Stimulated activated CD8-positive, alpha-beta memory T cell treated with anti-CD3 and anti-CD28 coated beads, Interleukin-12 subunit alpha, Interleukin-12 subunit beta, amount 100 ng/mL, for 24 hours (primary cell): ENCODE data around the gene GALNT4.

Experiments
- DNase-seq: peaks from one replicate; pipeline ENCODE4 v3.0.0-alpha.2; 2020; ENCODE audit errors: extremely low read depth

Gene GALNT4

DNA sequence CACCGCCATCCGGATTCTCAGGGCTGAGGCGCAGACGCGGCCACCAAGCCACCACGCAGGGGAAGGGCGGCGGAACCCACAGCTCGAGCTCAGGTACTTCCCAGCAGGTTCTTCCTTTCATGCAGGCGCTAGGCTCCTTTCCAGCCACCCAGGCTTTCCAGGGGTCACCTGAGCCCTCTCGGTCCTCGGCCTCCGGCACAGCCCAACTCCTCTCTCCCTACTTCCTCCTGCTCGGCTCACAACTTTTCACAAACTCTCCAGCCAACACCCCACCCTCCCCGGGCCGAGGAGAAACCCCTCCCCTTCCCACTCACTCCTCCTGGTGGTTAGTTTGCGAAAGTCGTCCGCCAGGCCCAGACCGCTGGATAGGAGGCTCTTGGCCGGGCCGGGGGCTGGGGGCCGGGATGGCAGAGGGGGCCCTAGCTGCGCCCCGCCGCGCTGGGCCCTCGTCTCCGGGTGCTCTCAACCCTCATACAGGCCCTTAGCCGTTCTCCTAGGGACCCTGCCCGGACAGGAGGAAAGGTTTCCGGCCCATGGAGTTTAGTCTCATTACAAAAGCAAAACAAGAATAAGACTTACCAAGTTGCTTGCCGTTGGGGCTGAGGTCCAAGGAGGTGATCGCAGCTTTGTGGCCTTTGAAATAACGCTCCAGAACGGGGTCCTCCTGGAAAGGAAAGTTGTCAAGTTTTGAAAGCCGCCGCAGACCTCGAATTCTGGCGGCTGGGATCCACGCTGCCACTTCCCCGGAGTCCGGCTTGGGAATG, at the start of gene GALNT4:
Gene GALNT4 (minus strand): TSS at position 256 of the 764 bp plus-strand sequence. CDS start 247 bp downstream, at position 9.
- DNase-seq = peak; percentile 36

DNA sequence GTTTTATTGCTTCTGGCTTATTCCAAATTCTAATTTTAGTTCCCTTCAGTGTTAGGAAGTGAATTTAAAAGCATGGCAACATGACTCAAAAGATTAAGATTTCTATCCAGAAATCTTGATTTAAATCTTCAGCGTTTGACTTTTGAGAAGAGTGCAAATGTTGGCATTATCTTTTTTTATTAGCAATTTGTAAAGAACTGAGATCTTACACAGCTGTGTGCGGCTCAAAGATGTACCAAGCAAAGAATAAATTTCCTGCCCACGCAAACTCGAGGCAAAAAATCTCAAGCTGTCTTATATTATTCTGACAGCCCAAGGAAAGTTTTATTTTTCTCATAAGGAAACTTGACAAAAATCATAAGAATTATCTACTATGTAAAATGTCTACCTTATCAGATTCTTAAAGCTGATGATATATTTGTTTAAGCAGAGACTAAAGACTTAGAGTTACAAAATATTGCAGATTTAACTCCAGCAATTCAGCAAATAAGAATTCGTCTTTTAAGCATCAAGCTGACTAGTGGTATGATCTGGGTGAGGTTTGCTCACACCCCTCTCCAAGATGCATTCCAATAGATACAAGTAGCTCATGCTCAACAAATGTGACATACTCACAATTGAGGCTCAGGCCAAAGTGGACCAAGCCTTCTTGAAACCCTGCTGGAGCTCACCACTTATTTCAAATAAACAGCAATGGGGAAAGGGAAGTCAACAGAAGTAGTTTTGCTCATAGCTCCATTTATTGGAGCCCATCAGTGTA, 48.6 kb upstream of the GALNT4 start:
- no peak for DNase-seq

DNA sequence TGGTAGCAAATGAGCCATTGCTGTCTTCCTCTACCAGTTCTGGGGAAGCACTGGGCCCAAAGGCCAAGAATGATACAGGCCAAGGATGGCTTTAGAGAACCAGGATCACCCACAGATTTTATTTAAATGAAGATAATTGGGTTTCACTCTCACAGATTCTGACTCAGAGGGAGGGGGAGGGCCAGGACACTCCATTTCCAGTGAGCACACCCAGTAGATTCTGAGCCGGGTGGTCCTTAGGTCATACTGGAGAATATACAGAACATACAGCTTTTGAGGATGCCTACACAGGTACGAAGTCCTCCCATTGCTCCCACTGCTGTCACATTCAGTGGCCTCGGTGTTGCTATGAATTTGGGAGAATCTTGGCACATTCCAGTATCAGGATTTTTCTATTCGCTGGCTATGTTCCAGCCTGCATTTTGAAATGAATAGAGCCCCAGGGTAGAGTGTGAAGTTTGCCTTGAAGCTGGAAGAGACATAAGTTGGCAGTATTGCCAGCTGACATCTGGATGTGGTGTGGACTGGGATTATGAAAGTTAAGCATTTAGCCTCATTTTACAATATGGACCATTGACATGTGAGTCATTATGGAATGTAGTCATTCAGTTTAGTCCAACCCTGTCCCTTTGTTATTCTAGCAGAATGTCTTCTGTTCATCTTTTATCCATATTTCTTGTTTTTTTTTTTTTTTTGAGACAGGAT, 47.0 kb upstream of the GALNT4 start:
- no peak for DNase-seq

GRCh38 chr12:89568484-89568883, 43.9 kb upstream of the GALNT4 start:
- no peak for DNase-seq

GRCh38 chr12:89567691-89568239, 43.2 kb upstream of the GALNT4 start:
- no peak for DNase-seq

DNA sequence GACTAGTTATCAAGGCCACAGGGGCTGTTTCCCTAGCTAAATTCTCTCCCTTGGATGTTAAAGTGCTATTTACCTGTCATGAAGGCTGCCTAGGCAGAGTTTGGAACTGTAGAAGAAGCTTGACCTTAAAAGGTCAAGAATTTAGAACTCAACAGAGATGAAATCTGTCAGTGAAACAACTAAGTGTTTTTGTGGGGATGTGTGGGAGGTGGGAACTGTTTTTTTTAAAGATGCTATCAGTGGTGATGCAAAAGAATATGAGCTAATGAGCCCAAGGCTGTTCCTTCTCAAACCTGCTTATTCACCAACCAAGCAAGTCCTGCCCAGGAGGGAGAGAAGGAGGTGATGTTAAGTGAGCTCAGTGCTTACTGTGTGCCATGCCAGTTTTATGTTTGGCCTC, 42.0 kb upstream of the GALNT4 start:
- DNase-seq = no peak

DNA sequence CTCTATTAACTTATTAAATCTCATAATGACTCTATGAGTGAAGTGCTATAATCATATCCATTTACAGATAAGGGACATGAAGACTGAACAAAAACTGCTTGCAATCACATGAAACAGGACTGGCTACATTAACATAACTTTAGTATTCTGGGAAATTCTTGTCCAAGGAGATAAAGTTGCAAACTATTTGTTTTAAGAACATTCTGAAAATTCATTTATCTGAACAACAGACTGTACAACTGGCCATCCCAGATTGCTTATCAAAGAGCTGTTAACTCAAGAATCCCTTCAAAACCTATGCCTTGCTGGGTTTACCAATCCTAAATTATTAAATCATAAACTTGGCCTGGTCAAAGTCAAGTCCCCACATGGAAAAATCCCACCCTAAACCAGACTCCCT, 40.4 kb upstream of the GALNT4 start:
- no peak for DNase-seq

DNA sequence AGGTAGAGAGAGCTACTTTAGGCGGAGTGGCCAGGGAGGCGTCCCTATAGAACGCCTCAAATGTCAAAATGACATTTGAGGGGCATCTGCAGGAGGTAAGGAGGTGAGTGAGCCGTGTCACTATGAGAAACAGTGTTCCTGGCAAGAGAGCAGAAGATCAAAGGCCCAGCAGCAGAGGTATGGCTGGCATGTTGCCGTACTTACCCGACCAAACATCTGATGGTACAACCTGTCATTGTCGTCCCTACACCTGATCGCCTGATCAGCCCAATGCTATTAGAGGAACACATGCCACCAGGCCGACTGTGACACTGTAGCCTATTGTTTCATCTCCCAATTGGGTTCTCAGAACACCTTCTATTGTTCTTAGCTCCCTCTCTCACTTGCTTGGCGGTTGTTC, 35.2 kb upstream of the GALNT4 start:
- no peak for DNase-seq

DNA sequence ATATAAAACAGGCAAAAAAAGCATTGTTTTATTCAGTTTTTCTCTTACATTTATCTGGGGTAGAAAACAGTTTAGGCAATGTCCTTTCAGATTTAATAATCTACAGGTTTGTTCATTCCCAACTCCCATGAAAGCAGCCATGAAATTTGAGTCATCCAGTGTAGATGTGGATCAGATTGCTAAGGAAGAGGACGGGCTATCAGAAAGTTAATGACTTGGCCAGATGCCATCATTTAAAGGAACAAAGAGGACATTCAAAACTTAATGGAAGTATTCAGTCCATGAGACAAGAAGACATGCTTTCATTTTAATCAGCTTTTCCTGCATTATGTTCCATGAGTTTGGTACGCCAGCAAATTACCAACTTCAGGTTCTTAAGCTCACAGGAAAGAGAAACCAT, 32.4 kb upstream of the GALNT4 start:
- DNase-seq = no peak

GRCh38 chr12:89552376-89552775, 27.8 kb upstream of the GALNT4 start:
- DNase-seq = no peak

- no peak for DNase-seq
Measured at GRCh38 chr12:89551747-89552146, 27.2 kb upstream of the GALNT4 start.

DNA sequence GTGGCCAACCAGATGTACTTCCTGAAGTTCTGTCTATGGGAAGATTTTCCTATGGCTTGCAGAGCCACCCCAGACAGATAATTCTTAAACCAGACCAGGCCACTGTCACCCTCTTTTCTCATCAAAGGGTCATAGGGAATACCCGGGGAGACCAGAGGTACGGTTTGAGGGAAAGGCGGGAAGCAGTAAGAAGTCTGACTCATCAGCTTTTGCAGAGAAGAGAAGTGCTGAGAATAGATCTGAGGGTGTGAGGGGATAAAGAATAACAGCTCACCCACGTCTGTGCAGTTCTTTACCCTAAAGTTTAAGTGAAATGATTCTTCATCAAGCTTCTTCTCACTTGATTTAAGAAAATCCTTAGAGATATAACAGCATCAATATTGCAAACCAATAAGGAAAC, 22.5 kb upstream of the GALNT4 start:
- DNase-seq = no peak

- no peak for DNase-seq
Measured at GRCh38 chr12:89546151-89546550, 21.6 kb upstream of the GALNT4 start.

DNA sequence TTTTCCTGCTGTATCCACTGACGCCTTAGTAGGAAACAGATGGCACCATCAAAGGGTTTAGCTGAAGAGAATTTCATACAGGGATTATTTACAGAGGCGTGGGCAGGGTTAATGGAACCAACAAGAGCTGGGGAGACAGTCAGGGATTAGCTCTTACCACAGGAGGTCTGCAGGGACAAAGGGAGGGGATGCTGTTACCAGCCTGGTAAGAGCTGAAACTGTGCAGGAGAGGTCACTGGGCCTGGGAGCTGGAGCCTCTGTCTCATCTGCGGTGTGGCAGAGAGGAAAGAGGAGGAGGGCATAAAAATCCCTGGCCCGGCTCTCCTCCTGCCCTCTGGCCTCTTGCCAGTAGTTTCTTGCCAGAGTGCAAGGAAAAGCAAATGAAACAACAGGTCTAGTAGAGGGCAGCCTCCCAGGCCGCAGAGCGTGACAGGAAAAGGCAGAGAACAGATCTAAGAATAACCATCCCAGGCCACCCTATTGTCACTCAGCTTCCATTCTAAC, 20.1 kb upstream of the GALNT4 start:
- no peak for DNase-seq

- no peak for DNase-seq
Measured at GRCh38 chr12:89544022-89544421, 19.4 kb upstream of the GALNT4 start.

GRCh38 chr12:89542912-89543592, 18.5 kb upstream of the GALNT4 start:
- peak; percentile 27 for DNase-seq

DNA sequence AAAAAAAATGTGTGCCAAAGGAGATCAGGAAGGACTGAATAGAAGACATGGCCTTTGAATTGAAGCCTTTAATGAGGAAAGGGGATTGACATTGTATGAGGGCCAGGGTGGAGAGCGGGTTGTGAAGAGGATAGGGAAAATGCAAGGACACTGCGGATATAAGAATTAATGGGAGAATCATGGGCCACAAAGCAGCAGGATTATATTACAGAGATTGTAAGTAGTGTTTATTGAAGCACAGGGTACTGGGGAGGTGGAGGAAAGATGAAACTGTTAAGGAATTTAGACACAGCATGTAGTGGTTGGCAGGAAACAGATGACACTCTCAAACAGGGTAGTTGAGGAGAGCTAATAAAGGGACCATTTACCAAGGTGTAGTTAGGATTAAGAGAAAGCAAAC, 17.6 kb upstream of the GALNT4 start:
- no peak for DNase-seq

DNA sequence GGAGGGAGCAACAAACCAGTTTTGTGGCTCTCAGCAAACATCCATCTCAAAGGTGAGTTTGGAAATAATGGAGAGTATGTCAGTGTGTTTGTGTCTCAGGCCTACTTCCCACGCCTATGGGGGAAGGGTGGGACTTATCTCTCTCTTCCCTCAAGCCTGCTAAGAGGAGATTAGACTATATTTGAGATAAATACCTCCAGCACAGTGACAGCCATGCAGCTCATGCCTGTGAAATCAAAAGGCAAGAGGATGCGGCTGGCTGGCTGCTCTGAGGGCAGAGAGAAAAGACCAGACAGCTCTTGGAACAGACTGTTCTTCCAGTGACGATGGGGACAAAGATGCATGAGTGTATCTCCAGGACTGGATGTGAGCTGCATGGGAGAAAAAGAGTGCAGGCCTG, 16.0 kb upstream of the GALNT4 start:
- DNase-seq = no peak

DNA sequence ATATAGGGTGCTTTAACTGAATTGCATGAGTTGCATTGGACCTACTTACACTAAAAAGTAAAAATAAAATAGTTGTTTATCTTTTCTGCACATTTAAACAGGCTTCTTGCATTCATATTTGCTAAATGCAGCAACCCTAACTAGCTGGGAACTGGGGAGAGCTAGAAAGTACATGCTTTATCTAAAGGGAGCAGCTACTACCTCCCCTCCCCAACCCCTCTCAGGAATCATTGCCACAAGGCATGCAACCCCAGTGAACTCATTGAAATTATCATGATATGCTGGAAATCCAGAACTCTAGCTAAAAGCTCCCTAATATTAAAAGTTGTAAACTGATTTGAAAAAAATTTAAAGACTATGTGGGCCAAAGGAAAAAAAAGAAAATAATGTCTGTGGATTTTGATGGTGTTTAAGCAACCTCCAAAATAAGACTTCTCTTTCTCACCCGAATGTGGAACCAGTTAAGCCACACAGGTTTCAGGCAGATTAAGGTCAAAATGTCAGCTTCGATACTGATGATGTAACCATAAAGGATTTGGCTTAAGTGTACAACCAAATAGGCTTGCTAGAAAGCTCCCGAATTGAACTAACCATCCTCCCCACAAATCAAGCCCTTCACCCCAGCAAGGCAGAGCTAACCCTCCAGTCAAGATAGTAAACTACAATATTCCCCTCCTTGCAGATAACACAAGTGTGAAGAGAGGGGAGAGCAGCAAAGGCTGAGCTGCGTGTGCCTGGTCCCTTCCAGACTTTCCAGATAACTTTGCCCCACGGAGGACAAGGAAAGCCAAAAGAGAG, 15.0 kb upstream of the GALNT4 start:
- DNase-seq = no peak

- DNase-seq = no peak
Measured at GRCh38 chr12:89538897-89539296, 14.3 kb upstream of the GALNT4 start.

GRCh38 chr12:89537389-89537788, 12.8 kb upstream of the GALNT4 start:
- no peak for DNase-seq
